ENCODE results near the gene ZNF879. TPM values are rescaled to one million over a fixed set of nuclear protein-coding genes. Genes with fewer than 3 reads are reported as not detected.

ZNF879 gene
- total RNA-seq, 1 experiment from 2014 or later = not detected

DNA sequence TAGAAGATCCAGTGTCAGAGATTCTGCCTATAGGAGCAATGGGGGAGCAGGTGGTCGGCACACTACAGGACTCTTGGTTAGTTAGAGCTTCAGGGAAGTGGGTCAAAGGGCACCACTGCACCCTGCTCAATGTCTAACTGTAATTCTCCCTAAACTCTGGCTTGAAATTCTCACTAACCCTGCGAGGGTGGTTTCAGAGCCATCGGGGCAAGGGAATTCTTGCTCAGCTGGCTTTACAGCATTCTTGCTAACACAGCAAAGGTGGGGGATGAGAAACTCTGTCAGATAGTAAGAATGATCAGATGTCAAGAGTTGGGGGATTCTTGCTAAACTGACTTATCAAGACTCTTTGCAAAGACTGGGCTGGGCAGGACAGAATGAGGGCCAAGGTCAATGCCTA, 31.8 kb downstream of the ZNF879 start:
- no peaks in the 10 kb centered on the region for H3K27me3 ChIP-seq (replicated peaks)
- no peaks in the 10 kb centered on the region for H3K4me1 ChIP-seq (replicated peaks)
- no peak for DNase-seq (ENCODE audit: low read depth in 1 of 2, low spot score in 2 of 2)
- peaks cover 30% of the 10 kb centered on the region for H3K9me3 ChIP-seq (replicated peaks)
- H3K27ac ChIP-seq = no peak overlapping the region
- no peaks in the 10 kb centered on the region for H3K36me3 ChIP-seq
- no peak overlapping the region for H3K4me3 ChIP-seq

DNA sequence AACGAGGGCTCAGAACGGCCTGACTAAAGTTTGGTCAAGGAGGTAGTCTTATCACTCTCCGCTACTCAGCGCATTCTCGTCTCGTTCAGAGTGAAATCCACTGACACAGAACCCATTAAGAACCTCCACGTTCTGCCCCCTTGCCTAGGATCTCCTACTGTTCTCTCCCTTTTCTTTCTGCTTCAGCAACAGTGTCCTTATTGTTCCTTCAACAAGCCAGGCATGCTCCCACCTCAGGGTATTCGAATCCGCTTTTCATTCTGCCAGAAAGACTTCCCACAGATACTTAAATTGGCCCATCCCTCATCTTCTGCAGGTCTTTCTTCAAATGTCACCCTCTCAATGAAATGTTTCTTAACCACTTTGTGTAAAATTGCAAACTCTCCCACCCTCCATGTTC, 32.2 kb downstream of the ZNF879 start:
- H3K4me1 ChIP-seq (replicated peaks) = no peaks in the 10 kb centered on the region
- no peak for DNase-seq (ENCODE audit: low read depth in 1 of 2, low spot score in 2 of 2)

DNA sequence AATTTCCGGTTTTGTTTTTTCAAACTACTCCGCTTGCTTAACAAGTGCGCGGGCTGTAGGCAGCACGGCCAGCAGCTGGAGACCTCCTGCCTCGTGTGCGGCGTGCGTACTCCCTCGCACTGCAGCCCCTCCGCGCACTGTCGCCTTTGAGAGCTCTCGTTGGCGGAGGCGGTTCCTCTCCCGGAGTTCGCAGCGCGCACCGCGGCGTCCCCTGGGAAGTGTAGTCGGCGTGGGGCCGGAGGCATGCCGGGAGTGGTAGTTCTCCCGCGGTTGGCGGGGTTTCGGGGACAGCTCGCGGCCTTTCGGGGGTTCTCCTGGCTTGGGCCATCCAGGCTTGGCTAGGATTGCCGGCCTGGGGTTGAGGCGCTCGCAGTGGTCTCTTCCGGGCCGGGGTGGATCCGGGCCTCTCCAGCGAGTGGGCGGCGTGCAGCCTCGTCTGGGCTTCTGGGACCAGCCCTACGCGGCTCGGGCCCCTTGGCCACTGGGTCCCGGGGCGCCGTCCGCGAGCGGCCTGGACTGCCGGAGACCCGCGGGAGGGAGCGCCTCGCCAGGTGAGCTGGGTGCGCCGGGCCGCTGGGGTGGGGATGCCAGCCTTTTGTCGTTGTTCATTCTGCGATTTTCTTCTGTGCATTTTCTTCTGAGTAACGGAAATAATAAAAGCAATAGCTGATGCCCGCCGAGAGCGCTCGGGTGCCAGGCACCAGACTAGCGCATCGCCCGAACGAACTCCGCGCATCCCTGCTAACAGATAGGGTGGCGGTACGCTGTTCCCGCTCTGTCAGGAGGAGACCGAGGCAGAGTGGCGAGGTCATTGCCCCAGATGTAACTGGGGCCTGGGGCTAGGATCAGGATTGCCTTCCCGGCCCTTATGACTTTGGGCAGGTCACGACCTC, 36.8 kb downstream of the ZNF879 start, which contains the start of gene ZNF354C:
TSS of gene ZNF354C (plus strand) at position 258 of the 893 bp plus-strand sequence. CDS start 1,696 bp downstream, outside the sequence.
- Histone ChIP-seq H3K36me3 (no peaks in the 10 kb centered on the region), H3K27ac (no peak within 1 kb of the TSS), H3K4me3 (no peak within 1 kb of the TSS), H3K9me3 (replicated peaks) (peaks cover 52% of the 10 kb centered on the region), H3K27me3 (replicated peaks) (no peaks in the 10 kb centered on the region), H3K4me1 (replicated peaks) (no peaks in the 10 kb centered on the region)
- no peak for DNase-seq (ENCODE audit: low read depth in 1 of 2, low spot score in 2 of 2)

More for the DNA sequence above, 32.2 kb downstream of the ZNF879 start:
- no peak overlapping the region for H3K27ac ChIP-seq
- no peaks in the 10 kb centered on the region for H3K27me3 ChIP-seq (replicated peaks)
- no peaks in the 10 kb centered on the region for H3K36me3 ChIP-seq
- peaks cover 33% of the 10 kb centered on the region for H3K9me3 ChIP-seq (replicated peaks)
- no peak overlapping the region for H3K4me3 ChIP-seq

DNA sequence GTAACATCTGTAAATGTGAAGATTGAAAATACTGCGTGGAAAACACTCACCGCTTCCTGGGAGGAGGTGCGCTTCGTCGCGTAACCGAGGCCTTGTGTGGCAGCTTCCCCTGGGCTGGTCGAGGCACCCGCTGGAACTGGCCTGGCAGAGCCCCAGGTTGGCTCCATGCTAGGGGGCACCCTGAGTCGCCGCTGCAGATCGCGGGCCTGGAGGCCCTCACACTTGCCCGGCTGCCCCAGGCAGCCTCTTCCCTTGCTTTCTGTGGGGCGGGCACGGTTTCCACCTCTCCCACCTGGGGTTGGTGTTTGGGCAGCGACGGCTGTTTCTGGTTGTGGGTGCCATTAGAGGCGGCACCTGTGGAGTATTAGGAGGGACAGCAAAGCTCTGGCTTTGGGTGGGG, 37.4 kb downstream of the ZNF879 start:
- H3K4me3 ChIP-seq = no peak overlapping the region
- peaks cover 52% of the 10 kb centered on the region for H3K9me3 ChIP-seq (replicated peaks)
- H3K36me3 ChIP-seq = no peaks in the 10 kb centered on the region
- H3K27me3 ChIP-seq (replicated peaks) = no peaks in the 10 kb centered on the region
- no peaks in the 10 kb centered on the region for H3K4me1 ChIP-seq (replicated peaks)
- no peak overlapping the region for H3K27ac ChIP-seq
- no peak for DNase-seq (ENCODE audit: low read depth in 1 of 2, low spot score in 2 of 2)

DNA sequence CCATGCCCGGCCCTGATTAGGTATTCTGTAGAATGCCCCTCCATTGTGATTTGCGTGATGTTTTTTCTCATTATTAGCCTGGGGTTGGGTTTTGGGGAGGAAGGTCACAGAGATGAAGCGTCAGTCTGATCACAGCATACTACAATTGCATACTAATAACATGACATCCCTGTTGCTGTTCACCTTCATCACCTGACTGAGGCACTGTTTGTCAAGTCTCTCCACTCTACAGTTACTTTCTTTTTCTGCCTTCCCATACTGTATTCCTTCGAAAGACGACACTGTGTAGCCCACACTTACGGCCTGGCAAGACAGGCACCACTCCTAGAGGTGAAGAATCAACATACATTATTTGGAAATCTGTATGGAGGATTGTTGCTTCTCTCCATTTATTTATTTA, 42.1 kb downstream of the ZNF879 start:
- Histone ChIP-seq H3K9me3 (replicated peaks) (peaks cover 54% of the 10 kb centered on the region), H3K27me3 (replicated peaks) (no peaks in the 10 kb centered on the region), H3K36me3 (no peaks in the 10 kb centered on the region), H3K27ac (no peak overlapping the region), H3K4me3 (no peak overlapping the region), H3K4me1 (replicated peaks) (no peaks in the 10 kb centered on the region)
- DNase-seq (ENCODE audit: low read depth in 1 of 2, low spot score in 2 of 2) = no peak

DNA sequence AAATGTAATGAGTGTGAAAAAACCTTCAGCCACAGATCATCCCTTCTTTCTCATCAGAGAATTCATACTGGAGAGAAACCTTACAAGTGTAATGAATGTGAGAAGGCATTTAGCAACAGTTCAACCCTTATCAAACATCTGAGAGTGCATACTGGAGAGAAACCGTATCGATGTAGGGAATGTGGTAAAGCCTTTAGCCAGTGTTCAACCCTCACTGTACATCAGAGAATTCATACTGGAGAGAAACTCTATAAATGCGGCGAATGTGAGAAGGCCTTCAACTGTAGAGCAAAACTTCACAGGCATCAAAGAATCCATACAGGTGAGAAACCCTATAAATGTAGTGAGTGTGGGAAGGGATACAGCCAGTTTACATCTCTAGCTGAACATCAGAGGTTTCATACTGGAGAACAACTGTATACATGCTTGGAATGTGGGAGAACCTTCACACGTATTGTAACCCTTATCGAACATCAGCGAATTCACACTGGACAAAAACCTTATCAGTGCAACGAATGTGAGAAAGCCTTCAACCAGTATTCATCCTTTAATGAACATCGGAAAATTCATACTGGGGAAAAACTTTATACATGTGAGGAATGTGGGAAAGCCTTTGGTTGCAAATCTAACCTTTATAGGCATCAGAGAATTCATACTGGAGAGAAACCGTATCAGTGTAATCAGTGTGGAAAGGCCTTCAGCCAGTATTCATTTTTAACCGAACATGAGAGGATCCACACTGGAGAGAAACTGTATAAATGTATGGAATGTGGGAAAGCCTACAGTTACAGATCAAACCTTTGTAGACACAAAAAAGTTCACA, 55.8 kb downstream of the ZNF879 start:
- DNase-seq (ENCODE audit: low read depth in 1 of 2, low spot score in 2 of 2) = no peak
- Histone ChIP-seq H3K4me1 (replicated peaks) (no peaks in the 10 kb centered on the region), H3K27me3 (replicated peaks) (no peaks in the 10 kb centered on the region), H3K27ac (no peak overlapping the region), H3K9me3 (replicated peaks) (peaks cover 32% of the 10 kb centered on the region), H3K36me3 (no peaks in the 10 kb centered on the region), H3K4me3 (no peak overlapping the region)

DNA sequence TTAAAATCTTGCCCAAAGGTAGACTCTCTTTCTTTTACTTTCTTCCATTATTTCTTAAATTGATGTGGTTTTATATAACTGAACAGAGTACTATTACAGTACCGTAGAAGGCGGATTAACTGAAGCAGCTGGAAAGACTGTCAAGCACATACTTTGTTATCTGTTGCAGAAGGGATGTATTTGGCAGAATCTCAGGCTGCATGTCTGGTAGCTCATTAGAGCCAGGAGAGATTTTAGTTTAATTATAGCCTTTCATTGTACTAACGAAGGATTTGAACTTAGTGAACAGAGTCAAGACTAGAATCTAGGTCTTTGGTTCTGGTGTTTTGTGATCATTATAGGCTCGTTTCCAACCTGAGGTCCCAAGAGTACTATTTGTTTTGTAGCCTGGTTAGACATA, 57.1 kb downstream of the ZNF879 start:
- H3K27ac ChIP-seq = no peak overlapping the region
- no peak overlapping the region for H3K4me3 ChIP-seq
- no peaks in the 10 kb centered on the region for H3K27me3 ChIP-seq (replicated peaks)
- no peaks in the 10 kb centered on the region for H3K36me3 ChIP-seq
- no peak for DNase-seq (ENCODE audit: low read depth in 1 of 2, low spot score in 2 of 2)
- no peaks in the 10 kb centered on the region for H3K4me1 ChIP-seq (replicated peaks)
- H3K9me3 ChIP-seq (replicated peaks) = peaks cover 34% of the 10 kb centered on the region

Other genes starting within 250 kb of the ZNF879 start
- gene ZNF354B, start 163.9 kb upstream of the ZNF879 start, total RNA-seq (2014; rRNA removed; shearing (Covaris generic)) = 7.0 and 10.7 TPM in 2 replicates
- gene ZFP2, start 127.9 kb upstream of the ZNF879 start, total RNA-seq (2014; rRNA removed; shearing (Covaris generic)) = not detected in 2 replicates
- gene ZNF454, start 82.6 kb upstream of the ZNF879 start, total RNA-seq (2014; rRNA removed; shearing (Covaris generic)) = not detected in 2 replicates
- not detected in 2 replicates for gene GRM6, start 28.5 kb upstream of the ZNF879 start, total RNA-seq (2014; rRNA removed; shearing (Covaris generic))
- gene ZNF354C, start 36.6 kb downstream of the ZNF879 start, total RNA-seq (2014; rRNA removed; shearing (Covaris generic)) = not detected in 2 replicates

Data from SJSA1 (cell line).